Stimulated activated CD4-positive, alpha-beta T cell treated with anti-CD3 and anti-CD28 coated beads, Interleukin-15, amount 100 ng/mL, for 48 hours (primary cell): ENCODE measurements around the gene SIX3.

Experiments used
- DNase-seq, 2 donors: peaks; one replicate each; pipeline ENCODE4 v3.0.0-alpha.2; 2020; ENCODE audit warnings: low read depth in 2 of 2

SIX3 gene

DNA sequence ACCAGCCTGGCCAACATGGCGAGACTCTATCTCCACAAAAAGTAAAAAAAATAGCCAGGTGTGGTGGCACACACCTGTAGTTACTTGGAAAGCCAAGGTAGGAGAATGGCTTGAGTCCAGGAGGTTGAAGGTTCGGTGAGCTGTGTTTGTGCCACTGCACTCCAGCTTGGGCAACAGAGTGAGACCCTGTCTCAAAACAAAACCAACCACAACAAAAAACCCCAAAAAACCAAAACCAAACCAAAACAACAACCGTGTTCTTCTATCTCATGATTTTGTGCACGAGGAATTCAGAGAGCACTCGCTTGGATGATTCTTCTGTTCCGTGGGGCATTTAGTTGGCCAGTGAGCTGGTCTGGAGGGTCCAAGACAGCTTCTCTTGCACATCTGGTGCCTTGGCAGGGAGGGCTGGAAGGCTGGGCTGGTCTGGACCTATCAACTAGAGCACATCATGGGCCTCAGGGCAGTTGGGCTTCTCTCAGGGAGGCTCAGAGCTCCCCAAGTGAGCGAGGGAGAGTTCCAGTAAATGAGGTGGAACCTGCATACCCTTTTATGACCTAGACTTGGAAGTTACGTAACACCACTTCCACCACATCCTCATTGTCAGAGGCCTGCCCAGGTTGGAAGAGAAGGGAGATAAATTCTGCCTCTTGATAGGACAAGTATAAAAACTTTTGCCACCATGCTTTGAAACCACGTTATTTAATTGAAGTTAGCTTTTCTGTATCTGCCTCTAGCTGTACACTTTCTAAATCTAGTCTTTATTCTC is 42.5 kb downstream of the SIX3 start:
- DNase-seq = no peak

DNA sequence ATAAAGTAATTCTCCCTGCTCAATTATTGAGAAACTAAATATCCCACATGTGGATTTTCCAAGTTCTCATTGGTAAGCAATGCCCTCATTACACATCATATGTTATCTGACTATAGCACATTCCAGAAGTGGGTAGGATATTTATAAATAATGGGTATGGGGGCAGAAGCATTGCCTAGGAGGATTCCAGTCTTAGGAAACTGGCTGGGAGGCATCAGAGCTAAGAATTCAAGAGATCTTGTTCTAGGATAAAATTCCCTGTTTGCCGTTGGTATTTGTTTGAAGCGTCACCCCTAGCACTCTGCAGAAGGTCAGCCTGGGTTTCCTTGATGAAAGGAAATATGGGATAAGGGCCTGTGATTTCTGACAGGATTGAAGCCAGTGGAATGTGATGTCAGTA is 47.7 kb downstream of the SIX3 start:
- no peak for DNase-seq

DNA sequence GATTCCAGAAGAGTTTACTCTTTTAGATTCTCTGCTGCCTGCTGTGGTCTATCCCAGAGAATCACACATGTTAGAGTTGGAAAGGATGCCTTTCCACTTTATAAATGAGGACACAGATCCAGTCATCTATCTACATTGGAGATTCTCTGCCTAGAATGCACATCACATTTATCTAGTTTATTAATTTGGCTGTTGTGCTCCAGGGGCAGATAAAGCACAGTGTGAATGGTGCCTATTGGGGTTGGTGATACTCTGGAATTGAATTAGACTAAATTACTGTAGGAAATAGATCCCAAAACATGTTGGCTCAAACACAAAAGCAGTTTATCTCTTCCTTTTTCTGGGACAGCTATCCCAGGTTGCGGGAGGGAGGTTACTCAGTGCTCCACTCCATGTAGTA is 52.9 kb downstream of the SIX3 start:
- DNase-seq = no peak
